Right ventricle myocardium superior (tissue), 1 donor: ENCODE data around the gene GPR139. TPM values are rescaled to one million over a fixed set of nuclear protein-coding genes. Genes with fewer than 3 reads are reported as not detected.

Experiments used
- ATAC-seq: fragments of 200-7000 bp; cut with Tn5 transposase; one replicate; pipeline ENCODE4 v1.9.1; 2020; ENCODE audit warnings: mild to moderate bottlenecking; ENCODE audit not compliant: poor library complexity
- DNase-seq: peaks from one replicate; pipeline ENCODE4 v3.0.0-alpha.2; 2020
- intact Hi-C: fragments of 100-400 bp; cut with DNase I; formaldehyde crosslinking; loops from one replicate; pipeline ENCODE4 v1.11.2; 2022
- total RNA-seq: library from RNA; stranded (reverse); fragmentation: NEBNext Ultra II Directional; extraction: Animal tissue kit (Norgen Biotek cat#: 25700); gene quantifications from one replicate; pipeline ENCODE4 v1.2.1, GENCODE V29; 2021
- donor health status: DM: no; HTN: yes; CAD: no; lungs with severe emphysema.

The GPR139 gene
- total RNA-seq, 1 donor from 2014 or later, result not detected

DNA sequence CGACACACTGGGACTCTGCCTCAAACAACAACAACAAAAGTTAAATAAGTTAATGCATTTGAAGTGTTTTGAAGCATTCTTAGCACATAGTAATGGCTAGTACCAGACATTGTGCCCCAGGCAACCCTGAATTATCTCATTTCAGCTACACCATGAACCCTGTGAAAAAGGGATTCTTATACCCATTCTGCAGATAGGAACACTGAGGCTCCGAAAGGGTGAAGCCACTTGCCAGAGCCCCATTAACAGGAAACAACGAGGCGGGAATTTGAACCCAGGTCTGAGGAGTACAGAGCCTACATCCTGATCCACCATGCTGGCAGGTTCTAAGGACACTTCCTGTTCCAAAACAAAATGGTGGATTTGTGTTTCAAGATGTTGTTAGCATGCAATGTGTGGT lies 9.2 kb downstream of the GPR139 start:
- ATAC-seq (no peak), DNase-seq (no peak)
- intact Hi-C loops, result no loop called here

- DNase-seq (no peak), ATAC-seq (no peak)
- intact Hi-C loops, result no loop called here
These were observed 12.6 kb downstream of the GPR139 start for GRCh38 chr16:20061132-20061531.

DNA sequence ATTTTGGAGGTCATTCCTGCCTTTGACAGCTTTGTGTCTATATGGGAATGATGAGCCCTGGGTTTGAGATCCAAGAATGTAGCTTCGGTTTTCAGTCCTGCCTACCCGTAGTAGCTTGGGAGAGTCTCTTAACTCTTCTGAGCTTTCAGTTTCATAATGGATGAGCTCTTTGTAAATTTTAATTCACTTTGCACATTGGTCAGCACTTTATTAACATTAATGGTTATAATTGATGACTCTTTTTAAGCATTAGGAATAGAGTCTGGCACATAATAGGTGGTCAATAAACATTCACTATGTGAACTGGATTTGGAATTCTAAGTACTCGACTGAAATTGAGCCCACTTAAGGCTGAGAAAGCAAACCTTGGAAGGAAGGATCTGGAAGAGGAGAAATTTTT lies 17.3 kb downstream of the GPR139 start:
- ATAC-seq (no peak), DNase-seq (no peak)
- intact Hi-C loops, result no loop called here

- intact Hi-C loops, result no loop called here
- DNase-seq (no peak), ATAC-seq (no peak)
These were observed 20.4 kb downstream of the GPR139 start for GRCh38 chr16:20053336-20053735.

- intact Hi-C loops, result no loop called here
- DNase-seq (no peak), ATAC-seq (no peak)
These were observed 22.1 kb downstream of the GPR139 start for GRCh38 chr16:20051611-20052010.

DNA sequence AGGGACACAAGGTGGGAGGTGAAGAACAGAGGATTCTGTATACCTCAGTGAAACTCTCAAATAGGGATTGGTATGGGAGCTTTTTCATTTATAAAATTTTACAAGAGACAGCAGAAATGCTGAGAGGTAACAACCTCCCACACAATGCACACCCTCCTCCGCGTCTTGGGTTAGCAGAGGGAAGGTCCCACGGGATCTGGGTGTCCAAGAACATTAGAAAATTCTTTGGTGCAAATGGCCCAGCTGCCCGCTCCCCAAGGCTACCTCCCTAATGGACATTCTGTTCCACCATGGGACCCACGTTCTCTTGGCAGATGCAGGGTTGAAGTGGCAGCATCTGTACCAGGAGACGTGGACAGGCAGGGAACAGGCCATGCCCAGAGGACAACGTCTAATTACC lies 22.5 kb downstream of the GPR139 start:
- DNase-seq (no peak), ATAC-seq (no peak)
- intact Hi-C loops, result no loop called here

GRCh38 chr16:20049831-20050230 lies 23.9 kb downstream of the GPR139 start:
- ATAC-seq (no peak), DNase-seq (no peak)
- intact Hi-C loops, result no loop called here

DNA sequence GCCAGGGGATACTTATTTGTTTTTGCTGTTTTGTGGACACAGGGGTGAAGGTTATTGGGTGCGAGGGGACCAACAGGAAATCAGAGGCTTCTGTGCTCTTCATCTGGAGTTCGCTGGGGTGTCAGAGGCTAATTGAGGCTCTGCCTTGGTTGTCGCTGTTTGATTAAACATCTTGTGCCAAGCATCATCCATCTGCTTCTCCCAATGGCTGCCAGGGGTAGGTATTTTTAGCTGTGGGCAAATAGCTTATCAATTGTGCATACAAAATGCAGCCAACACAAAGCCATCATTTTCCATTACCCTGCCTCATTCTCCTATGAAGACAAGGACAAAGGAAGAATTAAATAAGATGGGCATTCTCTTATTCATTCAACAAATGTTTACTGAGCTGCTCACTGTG lies 27.8 kb downstream of the GPR139 start:
- no peak for DNase-seq
- intact Hi-C loops, result no loop called here
- no peak for ATAC-seq

GRCh38 chr16:20042848-20043247 lies 30.8 kb downstream of the GPR139 start:
- intact Hi-C loops, result no loop called here
- no peak for DNase-seq
- no peak for ATAC-seq

- ATAC-seq, result no peak
- intact Hi-C loops, result no loop called here
- no peak for DNase-seq
These were observed 31.6 kb downstream of the GPR139 start for GRCh38 chr16:20041924-20042596.

- ATAC-seq (no peak), DNase-seq (no peak)
- intact Hi-C loops, result no loop called here
These were observed 33.7 kb downstream of the GPR139 start for GRCh38 chr16:20040011-20040410.

DNA sequence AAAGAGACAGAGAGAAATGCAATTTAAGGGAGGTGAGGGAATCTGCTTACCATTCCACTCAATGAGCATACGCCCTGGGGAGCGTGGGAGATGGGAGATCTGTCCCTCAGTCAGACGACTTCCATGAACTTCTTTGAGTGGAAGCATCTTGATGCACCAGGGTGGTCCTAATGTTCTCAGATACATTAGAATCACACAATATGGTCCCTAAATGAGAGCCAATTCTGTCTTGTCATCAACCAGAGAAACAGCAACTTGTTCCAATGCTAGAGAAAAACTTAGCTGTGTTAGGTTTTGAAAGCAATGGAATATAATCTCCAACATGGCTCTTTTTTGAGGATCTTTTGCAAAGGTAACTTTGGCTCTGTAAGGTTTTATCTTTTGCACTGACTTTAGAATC lies 44.1 kb downstream of the GPR139 start:
- intact Hi-C loops, result no loop called here
- ATAC-seq (no peak), DNase-seq (no peak)

DNA sequence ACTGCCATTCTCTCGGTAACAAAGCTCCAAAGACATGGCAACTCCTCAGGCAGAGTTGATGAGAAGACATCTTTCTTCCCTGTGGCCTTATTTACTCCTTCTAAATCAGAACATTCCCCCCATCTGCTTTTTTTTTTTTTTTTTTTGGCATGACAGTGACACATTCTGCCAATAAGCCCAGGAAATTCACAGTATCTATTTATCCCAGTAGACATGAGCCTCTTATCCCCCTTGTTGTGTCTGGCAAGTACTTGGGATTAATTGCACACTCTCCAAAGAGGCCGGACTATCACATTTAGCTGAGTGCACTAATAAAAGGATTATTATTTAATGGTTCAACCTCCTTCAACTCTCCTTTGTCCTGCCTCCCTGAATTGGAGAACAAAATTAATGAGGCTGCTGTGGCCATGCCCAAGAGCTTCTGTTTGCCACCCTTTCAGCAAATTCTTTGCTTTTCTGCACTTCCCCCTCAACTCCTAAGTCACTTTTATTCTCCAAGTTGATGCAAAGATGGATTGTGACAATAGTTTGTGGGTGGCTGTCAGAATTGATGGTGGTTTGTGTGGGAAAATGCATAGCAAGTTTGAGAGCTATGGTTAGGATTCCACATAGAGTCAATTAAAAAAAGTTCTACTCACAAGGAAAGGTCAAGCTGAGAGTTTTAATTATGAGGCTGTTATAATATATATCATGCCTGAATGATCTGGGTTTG lies 47.2 kb downstream of the GPR139 start:
- intact Hi-C loops, result no loop called here
- DNase-seq, result no peak
- ATAC-seq, result no peak

- ATAC-seq (no peak), DNase-seq (no peak)
- intact Hi-C loops, result no loop called here
These were observed 50.5 kb downstream of the GPR139 start for GRCh38 chr16:20023190-20023589.

DNA sequence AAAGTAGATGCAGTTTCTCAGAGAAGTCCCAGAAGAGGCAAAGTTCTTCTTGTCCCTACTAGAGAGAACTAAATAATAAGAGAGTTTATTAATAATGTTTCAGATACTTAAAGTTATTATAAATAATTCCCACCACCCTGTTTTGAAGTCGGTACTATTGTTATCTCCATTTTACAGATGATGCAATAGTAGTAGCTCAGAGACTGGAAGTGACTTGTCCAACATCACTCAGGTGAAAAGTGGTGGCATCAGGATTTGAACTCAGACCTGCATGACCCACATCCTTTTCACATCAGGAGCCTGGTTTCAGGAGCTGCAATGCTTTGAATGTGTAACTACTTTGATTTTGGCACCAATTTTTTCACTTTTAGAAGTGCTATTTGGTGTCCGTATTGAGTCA lies 52.7 kb downstream of the GPR139 start:
- intact Hi-C loops, result no loop called here
- ATAC-seq, result no peak

GRCh38 chr16:20020083-20020482 lies 53.6 kb downstream of the GPR139 start:
- intact Hi-C loops, result no loop called here
- no peak for DNase-seq
- ATAC-seq, result no peak

More for the DNA sequence above, 52.7 kb downstream of the GPR139 start:
- no peak for DNase-seq

DNA sequence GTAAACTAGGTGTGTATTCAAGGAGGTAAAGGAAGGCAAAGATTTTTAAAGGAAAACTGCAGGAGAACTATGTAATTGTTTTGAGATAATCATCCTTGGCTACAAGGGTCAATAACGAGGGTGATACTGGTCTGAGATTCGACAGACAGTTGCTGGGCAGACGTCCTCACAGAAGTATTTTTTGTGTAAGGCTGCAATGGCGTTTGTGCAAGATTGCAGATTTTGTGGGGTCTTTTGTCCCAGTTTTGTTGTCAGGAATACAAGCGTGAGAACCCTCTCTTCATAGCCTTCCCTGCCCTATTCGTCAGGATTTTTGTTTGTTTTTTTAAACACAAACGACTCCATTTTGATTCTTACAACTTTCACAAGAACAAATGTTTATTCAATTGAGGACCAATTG lies 57.5 kb downstream of the GPR139 start:
- DNase-seq (no peak), ATAC-seq (no peak)
- intact Hi-C loops, result no loop called here

GRCh38 chr16:20004931-20005330 lies 68.8 kb downstream of the GPR139 start:
- ATAC-seq, result no peak
- DNase-seq, result no peak
- intact Hi-C loops, result no loop called here

GRCh38 chr16:20002936-20003335 lies 70.8 kb downstream of the GPR139 start:
- DNase-seq (no peak), ATAC-seq (no peak)
- intact Hi-C loops, result no loop called here

- ATAC-seq (no peak), DNase-seq (no peak)
- intact Hi-C loops, result no loop called here
These were observed 71.6 kb downstream of the GPR139 start for GRCh38 chr16:20001856-20002707.
